Endodermal cell (in vitro differentiated cells): Measurements from ENCODE around the gene C1orf116. TPM values are rescaled to one million over a fixed set of nuclear protein-coding genes. Genes with fewer than 3 reads are reported as not detected.

Experiments
- DNase-seq: peaks from one replicate; pipeline ENCODE4 v3.0.0-alpha.2; 2017
- H3K27ac ChIP-seq: 2 replicates; pipeline ENCODE4 v1.5.1; 2013; ENCODE audit warnings: mild to moderate bottlenecking, low read depth, low read length, moderate library complexity
- H3K27me3 ChIP-seq: 2 replicates; pipeline ENCODE4 v1.6.1; 2013; ENCODE audit warnings: mild to moderate bottlenecking, low read length, moderate library complexity; ENCODE audit not compliant: insufficient read depth, control insufficient read depth, poor library complexity, severe bottlenecking
- H3K36me3 ChIP-seq: 2 replicates; pipeline ENCODE4 v1.7.0; 2013; ENCODE audit warnings: mild to moderate bottlenecking, low read length, moderate library complexity; ENCODE audit not compliant: control insufficient read depth, insufficient read depth
- H3K4me1 ChIP-seq: one replicate; pipeline ENCODE4 v1.7.0; 2013; ENCODE audit warnings: low read length; ENCODE audit not compliant: control insufficient read depth, insufficient read depth
- H3K4me3 ChIP-seq: 2 replicates; pipeline ENCODE4 v1.5.1; 2013; ENCODE audit warnings: mild to moderate bottlenecking, low read length, moderate library complexity
- H3K9ac ChIP-seq: 2 replicates; pipeline ENCODE4 v1.6.1; 2013; ENCODE audit warnings: mild to moderate bottlenecking, low read length, moderate library complexity; ENCODE audit not compliant: poor library complexity, severe bottlenecking; ENCODE audit errors: extremely low read depth
- H3K9me3 ChIP-seq: 2 replicates; pipeline ENCODE4 v1.6.1; 2013; ENCODE audit warnings: mild to moderate bottlenecking, low read length, moderate library complexity; ENCODE audit not compliant: control insufficient read depth
- H3K27ac Mint-ChIP-seq: 2 replicates; pipeline ENCODE4 v1.8.0; 2020; ENCODE audit warnings: mixed read lengths
- H3K27me3 Mint-ChIP-seq: 2 replicates; pipeline ENCODE4 v1.8.0; 2021; ENCODE audit warnings: mild to moderate bottlenecking, mixed read lengths; ENCODE audit not compliant: insufficient read depth
- H3K36me3 Mint-ChIP-seq: 2 replicates; pipeline ENCODE4 v1.8.0; 2020; ENCODE audit warnings: low read depth, mixed read lengths
- H3K4me1 Mint-ChIP-seq: 2 replicates; pipeline ENCODE4 v1.8.0; 2020; ENCODE audit warnings: mixed read lengths
- H3K4me3 Mint-ChIP-seq: 2 replicates; pipeline ENCODE4 v1.8.0; 2020; ENCODE audit warnings: mild to moderate bottlenecking, moderate library complexity, mixed read lengths
- H3K9me3 Mint-ChIP-seq: 2 replicates; pipeline ENCODE4 v1.8.0; 2020; ENCODE audit warnings: mild to moderate bottlenecking, mixed read lengths
- WGBS, 2 experiments: methylation state at CpG; one replicate each; pipeline versions ENCODE4 v1.1.5 to v1.1.7; 2013; ENCODE audit warnings: missing lambda C conversion rate in 2 of 2, mixed read lengths in 1 of 2; ENCODE audit not compliant: insufficient coverage in 1 of 2, insufficient read length in 1 of 2; 5-methylcytosine and 5-hydroxymethylcytosine counted together
- total RNA-seq, 2 donors: library from RNA; stranded (reverse); fragmentation: NEBNext Ultra II Directional in 1 of 2; extraction: Animal tissue kit (Norgen Biotek cat#: 25700) in 1 of 2; gene quantifications; 2 replicates in 1 of 2; 3 replicates in 1 of 2; pipeline ENCODE4 v1.2.1, GENCODE V29; 2021
- TF ChIP-seq, protein P1 (sequence below): fragments of 200-600 bp; sonication (generic); conservative IDR thresholded peaks from 2 replicates; pipeline ENCODE4 v1.5.0; 2021; ENCODE audit warnings: antibody characterized with exemption, mild to moderate bottlenecking

The C1orf116 gene
- total RNA-seq, 2 donors from 2014 or later, result 0.55 to 0.60 TPM

GRCh38 chr1:207000651-207001291 is 31.8 kb downstream of the C1orf116 start:
- H3K27me3 Mint-ChIP-seq, result no peaks in the 10 kb centered on the region
- no peak overlapping the region for H3K27ac ChIP-seq

DNA sequence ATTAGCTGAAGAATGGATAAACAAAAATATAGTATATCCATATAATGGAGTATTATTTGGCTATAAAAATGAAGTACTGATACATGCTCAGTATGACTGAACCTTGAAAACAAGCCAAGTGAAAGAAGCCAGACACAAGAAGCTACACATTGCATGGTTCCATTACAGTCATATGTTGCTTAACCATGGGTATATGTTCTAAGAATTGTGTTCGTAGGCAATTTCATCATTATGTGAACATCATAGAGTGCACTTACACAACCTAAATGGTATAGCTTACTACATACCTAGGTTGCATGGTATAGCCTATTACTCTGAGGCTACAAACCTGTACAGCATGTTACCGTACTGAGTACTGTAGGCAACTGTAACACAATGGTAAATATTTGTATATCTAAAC is 33.7 kb downstream of the C1orf116 start:
- TF ChIP-seq, protein P1, sequence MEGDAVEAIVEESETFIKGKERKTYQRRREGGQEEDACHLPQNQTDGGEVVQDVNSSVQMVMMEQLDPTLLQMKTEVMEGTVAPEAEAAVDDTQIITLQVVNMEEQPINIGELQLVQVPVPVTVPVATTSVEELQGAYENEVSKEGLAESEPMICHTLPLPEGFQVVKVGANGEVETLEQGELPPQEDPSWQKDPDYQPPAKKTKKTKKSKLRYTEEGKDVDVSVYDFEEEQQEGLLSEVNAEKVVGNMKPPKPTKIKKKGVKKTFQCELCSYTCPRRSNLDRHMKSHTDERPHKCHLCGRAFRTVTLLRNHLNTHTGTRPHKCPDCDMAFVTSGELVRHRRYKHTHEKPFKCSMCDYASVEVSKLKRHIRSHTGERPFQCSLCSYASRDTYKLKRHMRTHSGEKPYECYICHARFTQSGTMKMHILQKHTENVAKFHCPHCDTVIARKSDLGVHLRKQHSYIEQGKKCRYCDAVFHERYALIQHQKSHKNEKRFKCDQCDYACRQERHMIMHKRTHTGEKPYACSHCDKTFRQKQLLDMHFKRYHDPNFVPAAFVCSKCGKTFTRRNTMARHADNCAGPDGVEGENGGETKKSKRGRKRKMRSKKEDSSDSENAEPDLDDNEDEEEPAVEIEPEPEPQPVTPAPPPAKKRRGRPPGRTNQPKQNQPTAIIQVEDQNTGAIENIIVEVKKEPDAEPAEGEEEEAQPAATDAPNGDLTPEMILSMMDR, result no peak
- peaks cover 13% of the 10 kb centered on the region for H3K4me1 Mint-ChIP-seq
- H3K9me3 ChIP-seq, result no peaks in the 10 kb centered on the region

More at GRCh38 chr1:207000651-207001291, 31.8 kb downstream of the C1orf116 start:
- H3K36me3 Mint-ChIP-seq, result no peaks in the 10 kb centered on the region
- H3K4me3 Mint-ChIP-seq, result no peak overlapping the region
- H3K4me3 ChIP-seq, result no peak overlapping the region
- H3K9ac ChIP-seq, result no peak overlapping the region
- 91 to 93% methylated on average over 4 to 5 of the region's 5 CpGs for WGBS, 2 experiments
- no peaks in the 10 kb centered on the region for H3K36me3 ChIP-seq
- TF ChIP-seq, protein P1, result no peak
- H3K4me1 ChIP-seq, result peaks cover 5% of the 10 kb centered on the region
- no peaks in the 10 kb centered on the region for H3K9me3 ChIP-seq
- no peaks in the 10 kb centered on the region for H3K27me3 ChIP-seq
- H3K27ac Mint-ChIP-seq, result no peak overlapping the region
- H3K4me1 Mint-ChIP-seq, result peaks cover 15% of the 10 kb centered on the region
- DNase-seq, result no peak
- H3K9me3 Mint-ChIP-seq, result no peaks in the 10 kb centered on the region

GRCh38 chr1:206992790-206993189 is 39.8 kb downstream of the C1orf116 start:
- H3K4me1 ChIP-seq, result no peaks in the 10 kb centered on the region
- Mint-ChIP-seq H3K27ac (no peak overlapping the region), H3K9me3 (no peaks in the 10 kb centered on the region), H3K4me3 (no peak overlapping the region), H3K4me1 (no peaks in the 10 kb centered on the region), H3K27me3 (no peaks in the 10 kb centered on the region), H3K36me3 (no peaks in the 10 kb centered on the region)
- no peaks in the 10 kb centered on the region for H3K9me3 ChIP-seq
- H3K9ac ChIP-seq, result no peak overlapping the region
- no peaks in the 10 kb centered on the region for H3K36me3 ChIP-seq
- TF ChIP-seq, protein P1, result no peak
- H3K4me3 ChIP-seq, result no peak overlapping the region
- DNase-seq, result no peak
- H3K27ac ChIP-seq, result no peak overlapping the region
- no peaks in the 10 kb centered on the region for H3K27me3 ChIP-seq

More for the DNA sequence above, 33.7 kb downstream of the C1orf116 start:
- peaks cover 5% of the 10 kb centered on the region for H3K4me1 ChIP-seq
- no peak overlapping the region for H3K4me3 Mint-ChIP-seq
- no peaks in the 10 kb centered on the region for H3K27me3 ChIP-seq
- no peaks in the 10 kb centered on the region for H3K27me3 Mint-ChIP-seq
- 91% methylated on average over 2 of the region's 2 CpGs; no CpG with 5 or more reads in 1 of the 2 experiments for WGBS, 2 experiments
- no peak overlapping the region for H3K27ac ChIP-seq
- no peaks in the 10 kb centered on the region for H3K36me3 ChIP-seq
- H3K9ac ChIP-seq, result no peak overlapping the region
- H3K4me3 ChIP-seq, result no peak overlapping the region
- H3K36me3 Mint-ChIP-seq, result no peaks in the 10 kb centered on the region
- no peak for DNase-seq
- no peaks in the 10 kb centered on the region for H3K9me3 Mint-ChIP-seq
- H3K27ac Mint-ChIP-seq, result no peak overlapping the region
